ENCODE measurements around the gene C11orf98.

- TF ChIP-seq, protein P1, sequence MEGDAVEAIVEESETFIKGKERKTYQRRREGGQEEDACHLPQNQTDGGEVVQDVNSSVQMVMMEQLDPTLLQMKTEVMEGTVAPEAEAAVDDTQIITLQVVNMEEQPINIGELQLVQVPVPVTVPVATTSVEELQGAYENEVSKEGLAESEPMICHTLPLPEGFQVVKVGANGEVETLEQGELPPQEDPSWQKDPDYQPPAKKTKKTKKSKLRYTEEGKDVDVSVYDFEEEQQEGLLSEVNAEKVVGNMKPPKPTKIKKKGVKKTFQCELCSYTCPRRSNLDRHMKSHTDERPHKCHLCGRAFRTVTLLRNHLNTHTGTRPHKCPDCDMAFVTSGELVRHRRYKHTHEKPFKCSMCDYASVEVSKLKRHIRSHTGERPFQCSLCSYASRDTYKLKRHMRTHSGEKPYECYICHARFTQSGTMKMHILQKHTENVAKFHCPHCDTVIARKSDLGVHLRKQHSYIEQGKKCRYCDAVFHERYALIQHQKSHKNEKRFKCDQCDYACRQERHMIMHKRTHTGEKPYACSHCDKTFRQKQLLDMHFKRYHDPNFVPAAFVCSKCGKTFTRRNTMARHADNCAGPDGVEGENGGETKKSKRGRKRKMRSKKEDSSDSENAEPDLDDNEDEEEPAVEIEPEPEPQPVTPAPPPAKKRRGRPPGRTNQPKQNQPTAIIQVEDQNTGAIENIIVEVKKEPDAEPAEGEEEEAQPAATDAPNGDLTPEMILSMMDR (IDR thresholded peaks at IDR 0.05; ENCODE audit: poor library complexity, severe bottlenecking) = peak; percentile 53
- TF ChIP-seq SMC3 (conservative IDR thresholded peaks at IDR 0.05; ENCODE audit: poor library complexity) = peak; percentile 46
These were observed 44.4 kb upstream of the C11orf98 start for GRCh38 chr11:62709247-62710000.

All from neural cell (in vitro differentiated cells).